GM19351 (cell line): Measurements from ENCODE around the gene SLC35F4.

Experiments
- ATAC-seq: cut with Tn5 transposase; IDR thresholded peaks from one replicate; pipeline ENCODE4 v1.9.1; 2021; ENCODE audit warnings: mild to moderate bottlenecking, moderate library complexity; ENCODE audit not compliant: unreplicated experiment

The SLC35F4 gene

DNA sequence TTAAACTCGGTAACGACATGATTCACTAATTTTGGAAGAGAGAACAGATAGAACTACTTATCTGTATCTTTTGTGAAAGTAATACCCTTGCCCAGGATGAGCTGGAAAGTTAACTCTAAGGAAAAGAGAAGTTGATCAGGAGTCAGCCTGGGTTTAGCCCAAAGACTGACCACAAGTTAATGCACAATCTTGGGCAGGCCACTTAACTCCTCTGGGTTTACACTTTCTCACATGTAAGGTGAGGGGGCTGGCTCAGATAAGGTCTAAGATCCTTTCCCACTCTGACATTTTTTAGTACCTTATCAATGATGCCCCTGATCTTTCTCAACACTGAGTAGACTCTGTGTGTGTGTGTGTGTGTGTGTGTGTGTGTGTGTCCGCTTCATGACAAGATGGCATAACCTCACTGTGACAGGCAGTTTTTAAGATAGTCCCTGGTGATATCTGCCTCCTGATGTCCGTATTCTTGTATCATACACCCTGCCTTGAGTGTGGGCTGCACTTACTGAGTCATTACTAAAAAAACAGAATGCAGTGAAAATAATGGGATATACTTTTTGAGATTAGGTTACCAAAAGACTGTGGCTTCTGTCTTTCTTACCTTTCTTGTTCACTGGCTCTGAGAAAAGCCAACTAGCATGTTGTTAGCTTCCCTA, 316.0 kb downstream of the SLC35F4 start:
- ATAC-seq = no peak

GRCh38 chr14:57549016-57549564, 316.8 kb downstream of the SLC35F4 start:
- ATAC-seq = no peak

- no peak for ATAC-seq
These were observed 318.8 kb downstream of the SLC35F4 start for GRCh38 chr14:57547131-57547530.

DNA sequence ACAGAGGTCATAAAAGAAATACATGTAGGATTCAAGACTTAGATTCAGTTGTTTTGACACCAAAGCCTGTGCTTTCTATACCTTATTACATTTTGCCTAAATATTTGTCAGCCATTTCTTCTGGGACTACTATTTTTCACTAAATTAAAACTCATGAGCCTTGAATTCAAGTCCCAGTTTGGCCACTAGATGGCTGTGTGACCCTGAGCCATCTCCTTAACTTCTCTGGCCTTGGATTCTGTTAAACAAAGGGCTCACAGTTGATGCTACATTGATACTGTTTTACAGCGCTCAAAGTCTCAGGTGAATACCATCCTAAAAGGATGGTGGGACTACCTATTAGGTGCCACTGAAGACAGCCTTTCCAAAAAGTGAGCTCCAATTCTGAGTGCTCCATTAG, 332.7 kb downstream of the SLC35F4 start:
- peak; percentile 63 for ATAC-seq

- ATAC-seq = no peak
These were observed 335.3 kb downstream of the SLC35F4 start for GRCh38 chr14:57530571-57530970.

GRCh38 chr14:57526942-57527341, 338.9 kb downstream of the SLC35F4 start:
- ATAC-seq = no peak

DNA sequence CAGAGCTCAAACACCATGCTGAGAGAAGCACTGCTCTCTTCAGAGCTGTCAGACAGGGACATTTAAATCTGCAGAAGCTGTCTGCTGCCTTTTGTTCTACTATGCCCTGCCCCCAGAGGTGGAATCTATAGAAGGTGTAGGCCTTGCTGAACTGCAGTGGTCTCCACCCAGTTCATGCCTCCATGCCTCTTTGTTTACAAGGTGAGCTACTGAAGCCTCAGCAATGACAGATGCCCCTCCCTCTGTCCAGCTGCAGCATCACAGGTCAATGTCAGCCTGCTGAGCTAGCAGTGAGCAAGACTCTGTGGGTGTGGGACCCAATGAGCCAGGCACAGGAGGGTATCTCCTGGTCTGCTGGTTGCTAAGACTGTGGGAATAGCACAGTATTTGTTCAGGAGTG, 346.8 kb downstream of the SLC35F4 start:
- no peak for ATAC-seq
